HG03439 (cell line): Measurements from ENCODE around the gene TRMT2B.
A peak's percentile ranks its signal among the peaks of the same experiment; 100 is the strongest.
"Not testable (repeated sequence)": the region's sequence is repeated elsewhere in the genome, so short reads cannot be mapped to it uniquely, and the experiment has no call there.

ENCODE experiments used
- ATAC-seq: cut with Tn5 transposase; IDR thresholded peaks from one replicate; pipeline ENCODE4 v1.9.1; 2021; ENCODE audit warnings: mild to moderate bottlenecking, moderate library complexity; ENCODE audit not compliant: unreplicated experiment

Gene TRMT2B

GRCh38 chrX:101051549-101052302 is at the start of gene TRMT2B:
Gene TRMT2B, minus strand, starts transcription at chrX:101052111. Its CDS starts 9,822 bp downstream, at chrX:101042289.
- peak; percentile 92 for ATAC-seq

GRCh38 chrX:101097546-101098453 is 45.9 kb upstream of the TRMT2B start, which contains the start of gene CENPI:
Gene CENPI, plus strand, starts transcription at chrX:101098204. Its CDS starts 2,867 bp downstream, at chrX:101101071.
- ATAC-seq = peak; percentile 99

GRCh38 chrX:101091817-101092216 is 39.9 kb upstream of the TRMT2B start:
- ATAC-seq = no peak

GRCh38 chrX:101081231-101081630 is 29.3 kb upstream of the TRMT2B start:
- no peak for ATAC-seq

GRCh38 chrX:101080326-101081124 is 28.6 kb upstream of the TRMT2B start:
- ATAC-seq = no peak

- ATAC-seq = no peak
Observed at GRCh38 chrX:101079736-101080270, 27.9 kb upstream of the TRMT2B start.

GRCh38 chrX:101078716-101079598 is 27.0 kb upstream of the TRMT2B start, which contains the start of gene TMEM35A:
Gene TMEM35A, plus strand, starts transcription at chrX:101078879. Its CDS starts 124 bp downstream, at chrX:101079003.
- no peak for ATAC-seq

GRCh38 chrX:101071582-101071981 is 19.7 kb upstream of the TRMT2B start:
- no peak for ATAC-seq

- no peak for ATAC-seq
Observed at GRCh38 chrX:101062176-101062575, 10.3 kb upstream of the TRMT2B start.

GRCh38 chrX:101057093-101057714 is 5.3 kb upstream of the TRMT2B start:
- ATAC-seq = peak; percentile 76

GRCh38 chrX:101056551-101056950 is 4.6 kb upstream of the TRMT2B start:
- not testable (repeated sequence) for ATAC-seq

GRCh38 chrX:101051153-101051548 is 760 bp downstream of the TRMT2B start:
- ATAC-seq = peak; percentile 18

- ATAC-seq = no peak
Observed at GRCh38 chrX:101040197-101040596, 11.7 kb downstream of the TRMT2B start.

GRCh38 chrX:101037231-101037630 is 14.7 kb downstream of the TRMT2B start:
- ATAC-seq = no peak

- ATAC-seq = no peak
Observed at GRCh38 chrX:101029665-101030064, 22.2 kb downstream of the TRMT2B start.

GRCh38 chrX:101028562-101028961 is 23.3 kb downstream of the TRMT2B start:
- ATAC-seq = no peak

- no peak for ATAC-seq
Observed at GRCh38 chrX:101025126-101025525, 26.8 kb downstream of the TRMT2B start.

- ATAC-seq = no peak
Observed at GRCh38 chrX:101022020-101022419, 29.9 kb downstream of the TRMT2B start.

GRCh38 chrX:101012031-101012430 is 39.9 kb downstream of the TRMT2B start:
- not testable (repeated sequence) for ATAC-seq
